Fibroblast of skin of scalp (primary cell): ENCODE measurements around the gene ARHGAP23.

Experiments
- DNase-seq: peaks from one replicate; pipeline ENCODE4 v3.0.0-alpha.2; 2013

The ARHGAP23 gene

DNA sequence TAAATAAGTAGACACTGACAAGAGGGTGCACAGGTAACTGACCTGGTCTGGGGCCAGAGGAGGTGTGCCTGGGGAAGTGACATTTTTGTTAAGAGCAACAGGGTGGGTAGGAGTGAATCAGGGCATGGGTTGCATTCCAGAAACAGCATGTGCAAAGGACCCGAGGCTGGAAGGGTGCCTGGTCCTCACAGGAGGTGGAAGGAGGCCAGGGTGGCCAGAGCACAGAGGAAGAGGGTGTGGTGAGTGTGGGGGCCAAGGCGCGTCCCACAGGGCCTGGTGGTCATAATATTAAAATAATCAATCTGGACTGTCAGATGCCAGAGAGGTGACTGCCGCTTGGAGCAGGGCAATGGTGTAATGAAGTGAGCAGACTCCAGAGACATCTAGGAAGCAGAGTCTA is 14.3 kb downstream of the ARHGAP23 start:
- peak; percentile 44 for DNase-seq

DNA sequence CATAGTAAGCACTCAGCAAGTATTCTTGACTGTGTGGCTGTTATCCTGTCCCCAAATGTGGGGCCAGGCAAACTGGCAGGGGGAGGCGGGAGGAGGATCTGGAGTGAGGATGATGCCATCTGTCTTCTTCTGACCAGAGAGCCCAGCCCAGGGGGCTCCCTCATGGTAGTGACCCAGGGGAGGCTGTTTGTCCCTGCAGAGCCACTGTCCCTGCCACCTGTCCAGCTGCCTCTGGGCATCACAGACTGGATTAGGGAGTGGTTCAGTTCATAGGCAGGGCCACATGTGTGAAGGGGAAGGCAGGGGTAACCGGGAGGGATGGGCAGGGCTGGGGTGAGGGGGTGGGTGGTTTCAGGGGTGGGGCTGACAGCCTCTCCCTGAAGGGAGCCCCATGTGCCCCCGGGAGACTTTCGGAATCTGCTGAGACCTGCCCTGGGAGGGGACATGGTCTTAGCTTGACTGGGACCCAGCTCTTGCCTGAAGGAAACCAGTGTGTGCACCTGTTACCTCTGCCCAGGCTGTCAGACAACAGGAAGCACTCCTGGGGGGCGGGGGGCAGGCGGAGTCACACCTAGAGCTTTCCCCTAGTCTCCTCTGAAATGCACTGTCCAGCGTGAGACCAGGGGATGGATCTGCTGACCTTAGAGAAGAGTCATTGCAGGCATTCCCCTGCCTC is 15.2 kb downstream of the ARHGAP23 start:
- DNase-seq: no peak

DNA sequence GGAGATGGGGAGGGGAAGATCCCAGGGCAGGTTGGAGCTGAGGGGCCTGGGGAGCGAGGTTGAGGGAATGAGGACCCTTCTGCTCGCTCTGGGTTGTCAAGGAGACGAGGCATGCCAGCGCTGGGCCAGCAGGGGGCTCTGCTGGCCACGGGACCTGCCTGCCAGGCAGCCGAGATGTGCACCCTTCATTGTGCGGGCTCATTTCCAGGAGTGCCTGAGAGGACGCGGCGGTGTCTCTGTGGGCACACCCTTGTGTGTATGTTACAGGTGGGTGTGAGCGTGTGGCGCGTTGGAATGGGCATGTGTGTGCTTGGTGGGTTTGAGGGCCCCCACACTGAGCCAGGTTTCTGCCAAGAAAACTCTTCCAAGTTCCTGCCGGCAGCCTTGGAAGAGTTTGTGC is 15.9 kb downstream of the ARHGAP23 start:
- DNase-seq: peak; percentile 70

DNA sequence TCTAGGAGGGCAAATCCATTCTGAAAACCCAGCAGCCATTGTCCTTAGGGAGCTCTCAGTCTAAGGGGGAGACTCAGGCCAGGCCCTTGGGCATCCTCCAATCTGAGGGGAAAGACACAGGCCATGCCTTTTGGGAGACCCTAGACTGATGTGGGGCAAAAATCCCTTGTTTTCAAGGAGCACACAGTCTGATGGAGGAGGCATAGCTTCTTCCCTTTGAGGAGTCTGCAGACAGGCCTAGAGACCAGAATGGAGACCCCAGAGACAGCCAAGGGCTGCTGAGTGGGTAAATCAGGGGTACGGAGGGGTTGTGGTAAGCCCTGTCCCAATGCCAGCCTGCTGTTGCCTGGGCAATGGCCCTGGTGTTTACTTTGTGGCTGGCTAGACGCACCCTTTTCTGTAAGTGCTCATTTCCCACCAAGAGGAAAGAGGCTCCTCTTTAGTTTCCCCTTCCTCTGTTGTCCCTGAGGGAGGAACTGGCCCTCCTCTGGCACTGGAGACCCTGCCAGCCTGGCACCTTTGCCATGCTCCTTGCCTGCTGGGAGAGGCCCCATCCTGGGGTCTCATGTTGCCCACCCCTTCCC is 19.3 kb downstream of the ARHGAP23 start:
- DNase-seq: no peak

DNA sequence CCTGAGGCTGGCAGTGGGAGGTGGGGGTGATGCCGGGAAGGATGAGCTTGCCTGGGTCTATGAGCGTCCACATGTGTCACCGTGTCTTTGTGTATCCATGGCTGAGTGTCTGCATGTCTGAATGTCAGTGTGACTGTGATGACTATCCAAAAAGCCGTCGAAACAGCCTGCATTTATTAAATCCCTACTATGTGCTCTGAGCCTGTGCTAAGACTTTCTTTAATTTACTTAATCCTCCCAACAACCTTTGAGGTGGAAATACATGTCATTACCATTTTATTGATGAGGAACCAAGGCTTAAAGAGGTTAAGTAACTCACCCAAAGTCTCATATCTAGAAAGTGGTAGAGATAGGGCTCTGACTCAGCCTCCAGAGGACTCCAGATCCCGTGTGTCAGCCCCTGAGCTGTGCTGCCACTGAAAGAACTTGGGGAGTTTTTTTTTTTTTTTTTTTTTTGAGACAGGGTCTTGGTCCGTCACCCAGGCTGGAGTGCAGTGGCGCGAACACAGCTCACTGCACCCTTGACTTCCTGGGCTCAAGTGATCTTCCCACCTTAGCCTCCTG is 20.0 kb downstream of the ARHGAP23 start:
- no peak for DNase-seq

DNA sequence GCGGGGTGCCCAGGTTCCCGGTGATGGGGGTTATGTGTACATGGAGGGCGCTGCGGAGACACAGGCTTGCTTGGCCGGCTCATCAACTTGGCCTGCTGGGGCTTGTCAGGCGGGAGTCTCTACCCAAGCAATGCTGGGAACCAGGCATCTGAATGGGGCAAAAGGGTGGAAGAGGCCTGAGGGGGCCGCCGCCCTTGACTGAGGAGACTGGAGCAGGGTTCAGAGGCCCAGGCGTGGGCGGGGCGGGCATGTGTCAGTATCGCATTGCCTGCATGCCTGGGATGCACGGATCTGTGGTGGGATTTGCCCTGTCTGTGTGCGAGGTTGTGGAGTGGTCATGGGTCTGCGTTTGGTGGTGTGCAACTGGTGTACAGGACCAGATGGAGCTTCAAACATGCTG is 21.1 kb downstream of the ARHGAP23 start:
- DNase-seq: peak; percentile 59

DNA sequence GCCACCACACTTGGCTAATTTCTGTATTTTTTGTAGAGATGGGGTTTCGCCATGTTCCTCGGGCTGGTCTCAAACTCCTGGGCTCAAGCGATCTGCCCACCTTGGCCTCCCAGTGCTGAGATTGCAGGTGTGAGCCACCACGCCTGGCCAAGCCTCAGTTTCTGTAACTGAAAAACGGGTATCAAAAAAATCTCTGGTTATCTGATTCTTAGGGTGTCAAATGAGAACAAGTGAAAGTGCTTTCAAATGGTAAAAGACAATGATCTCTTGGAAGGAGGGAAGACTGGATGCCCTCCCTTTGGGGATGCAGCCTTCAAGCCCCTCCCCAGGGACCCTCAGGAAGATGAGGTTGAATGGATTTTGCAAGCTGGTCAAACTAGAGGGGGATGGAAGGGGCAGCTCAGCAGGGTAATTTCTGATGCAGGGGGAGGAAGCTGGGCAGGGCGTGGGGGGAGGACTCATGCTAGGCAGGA is 22.3 kb downstream of the ARHGAP23 start:
- DNase-seq: no peak

DNA sequence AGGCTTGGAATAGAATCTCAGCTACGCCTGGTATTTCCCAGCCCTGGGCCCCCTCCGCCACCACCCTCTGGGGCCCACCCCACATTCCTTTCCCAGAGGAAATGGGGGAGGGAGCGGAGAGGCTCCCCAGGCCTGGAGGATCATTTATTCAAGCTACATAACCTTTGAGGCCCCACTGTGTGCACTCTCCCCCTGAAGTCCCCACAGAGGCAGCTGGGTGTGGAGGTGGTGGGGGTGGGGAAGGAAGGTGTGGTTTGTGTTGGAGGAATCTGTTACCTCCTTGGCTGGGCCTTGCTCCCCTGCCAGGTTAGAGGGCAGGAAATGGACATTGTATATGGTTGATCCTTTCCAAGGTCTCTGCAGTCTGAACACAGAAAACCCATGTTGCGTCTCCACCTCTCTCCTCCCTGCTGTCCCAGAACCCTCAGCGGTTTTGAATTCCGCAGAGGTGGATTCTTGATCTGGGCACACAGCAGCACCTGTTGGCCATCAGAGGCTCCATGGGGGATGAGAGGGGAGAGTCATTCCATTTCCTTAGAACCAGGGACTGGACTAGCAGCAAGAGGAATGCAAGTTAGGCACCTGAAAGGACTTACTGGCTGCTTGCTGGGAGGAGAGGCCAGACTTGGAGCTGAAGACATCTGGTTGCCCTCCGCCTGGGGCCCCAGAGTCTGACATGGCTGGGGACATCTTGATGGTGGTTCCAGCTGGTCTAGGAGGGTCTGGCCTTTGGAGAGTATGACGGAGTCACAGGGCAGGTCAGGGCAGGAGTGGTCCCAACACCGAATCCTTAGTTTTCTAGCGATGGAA is 23.0 kb downstream of the ARHGAP23 start:
- DNase-seq: peak; percentile 94

DNA sequence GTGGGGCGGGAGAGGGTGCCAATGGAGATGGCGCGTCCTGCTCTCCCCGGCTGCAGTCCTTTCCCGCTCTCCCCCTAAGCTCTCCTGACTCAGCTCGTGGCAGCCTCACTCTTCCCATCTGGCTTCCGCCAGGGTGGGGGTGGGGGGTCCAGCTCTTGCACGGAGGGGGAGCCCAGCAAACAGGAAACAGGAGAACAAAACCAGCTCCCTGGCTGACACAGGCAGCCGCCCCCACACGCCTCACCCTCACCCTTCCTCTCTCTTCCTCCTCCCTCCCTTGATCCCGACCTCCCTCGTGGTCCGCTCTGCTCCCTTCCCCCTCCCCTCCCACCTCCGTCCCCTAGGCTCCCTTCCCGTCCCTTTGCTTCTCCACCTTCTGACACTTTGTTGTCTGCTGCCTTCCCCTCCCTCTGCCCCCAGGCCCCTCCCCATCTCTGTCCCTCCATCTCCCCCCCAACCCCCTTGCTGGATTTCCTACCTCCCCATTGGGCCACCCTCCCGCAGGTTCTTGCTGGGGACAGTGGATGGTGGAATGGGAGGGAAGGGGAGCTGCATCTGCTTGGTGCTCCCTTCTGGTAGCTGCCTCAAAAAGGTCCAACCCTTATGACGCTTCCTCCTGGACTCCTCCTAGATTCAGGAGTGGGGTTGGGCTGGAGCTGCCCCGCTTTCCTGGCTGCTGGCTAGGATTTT is 23.7 kb downstream of the ARHGAP23 start:
- peak; percentile 97 for DNase-seq

DNA sequence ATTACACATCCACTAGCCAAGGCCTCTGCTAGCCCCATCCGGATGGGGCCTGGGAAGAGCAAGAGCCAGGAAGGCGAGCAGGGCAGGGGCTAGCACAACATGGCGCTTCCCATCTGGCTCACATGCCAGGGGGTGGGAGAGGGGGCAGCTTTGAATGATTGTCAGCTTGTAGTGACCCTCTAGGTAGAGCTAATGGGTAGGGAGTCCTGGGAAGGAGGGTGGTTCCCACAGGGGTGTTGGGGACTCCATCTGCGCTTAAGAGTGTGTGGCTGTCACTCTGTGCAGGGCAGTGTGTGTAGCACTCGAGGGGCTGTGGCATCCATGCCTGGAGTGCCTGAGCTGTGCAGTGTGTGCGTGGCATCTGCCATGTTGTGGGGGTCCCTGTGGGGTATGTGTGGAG is 24.5 kb downstream of the ARHGAP23 start:
- no peak for DNase-seq

DNA sequence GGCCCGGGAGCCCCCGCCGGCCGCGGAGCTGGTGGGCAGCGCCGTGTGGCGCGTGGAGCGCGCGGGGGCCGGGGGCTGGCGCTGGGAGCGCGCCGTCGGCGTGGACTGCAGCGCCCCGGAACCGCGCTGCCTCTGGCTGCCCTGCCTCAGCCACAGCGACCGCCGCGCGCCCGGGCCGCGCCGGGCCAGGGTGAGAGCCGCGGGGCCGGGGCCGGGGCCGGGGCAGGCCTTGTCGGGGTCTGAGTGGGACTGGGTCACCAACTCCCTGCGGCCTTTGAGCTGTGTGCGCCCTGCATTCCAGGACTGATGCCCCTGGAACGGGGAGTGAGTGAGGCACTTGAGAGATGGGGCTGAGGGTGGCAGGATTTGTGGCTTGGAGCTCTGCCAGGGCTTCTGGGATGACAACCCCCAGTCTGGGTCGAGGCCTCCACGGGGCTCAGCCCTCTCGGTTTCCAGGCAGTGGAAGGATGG is 25.7 kb downstream of the ARHGAP23 start:
- DNase-seq: peak; percentile 83

DNA sequence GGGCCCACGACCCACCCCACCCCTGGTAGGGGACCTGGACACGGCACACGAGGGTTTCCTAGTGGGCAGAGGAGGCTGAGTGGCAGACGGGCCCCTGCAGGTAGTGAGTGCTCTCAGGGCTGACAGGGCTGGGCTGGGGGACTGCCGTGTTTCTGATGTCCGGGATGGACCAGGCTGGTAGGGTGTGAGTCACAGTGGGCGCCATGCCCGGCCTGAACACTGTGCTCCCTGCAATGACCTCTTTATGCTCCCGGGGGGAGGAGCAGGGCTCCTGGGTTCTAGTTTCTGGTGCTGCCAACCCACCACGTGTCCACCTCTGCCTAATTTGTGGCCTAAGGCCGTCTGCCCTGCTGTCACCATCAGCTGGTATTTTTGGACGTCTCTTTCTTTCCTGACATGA is 26.3 kb downstream of the ARHGAP23 start:
- DNase-seq: peak; percentile 77

DNA sequence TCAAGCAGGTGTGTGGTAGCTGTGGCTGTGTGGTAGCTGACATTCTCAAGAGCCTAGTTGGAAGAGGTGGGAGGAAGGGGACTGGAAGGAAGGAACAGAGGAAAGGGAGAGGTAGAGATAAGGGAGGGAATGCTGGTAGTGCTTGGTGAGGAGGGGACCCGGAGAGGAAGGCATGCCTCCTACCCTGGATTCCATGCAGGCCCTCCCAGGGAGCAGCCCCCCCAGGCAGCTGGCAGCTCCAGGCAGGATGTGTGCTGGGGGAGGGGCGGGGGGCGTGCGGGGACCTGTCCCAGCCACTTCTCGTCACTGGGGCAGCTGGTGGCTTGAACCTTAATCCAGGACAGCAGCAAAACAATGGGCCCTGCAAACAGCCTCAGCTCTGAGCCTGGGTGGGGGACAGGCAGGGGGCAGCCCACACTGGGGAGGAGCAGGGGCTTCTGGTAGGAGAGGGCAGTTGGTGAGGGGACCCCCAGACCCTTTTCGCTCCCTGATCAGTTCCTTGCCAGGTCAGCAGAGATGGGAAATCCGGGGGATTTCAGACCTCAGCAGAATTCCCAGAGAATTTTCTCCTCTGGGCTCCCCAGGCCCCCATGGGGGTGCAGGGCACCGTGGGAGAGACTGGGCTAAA is 27.1 kb downstream of the ARHGAP23 start:
- peak; percentile 55 for DNase-seq

DNA sequence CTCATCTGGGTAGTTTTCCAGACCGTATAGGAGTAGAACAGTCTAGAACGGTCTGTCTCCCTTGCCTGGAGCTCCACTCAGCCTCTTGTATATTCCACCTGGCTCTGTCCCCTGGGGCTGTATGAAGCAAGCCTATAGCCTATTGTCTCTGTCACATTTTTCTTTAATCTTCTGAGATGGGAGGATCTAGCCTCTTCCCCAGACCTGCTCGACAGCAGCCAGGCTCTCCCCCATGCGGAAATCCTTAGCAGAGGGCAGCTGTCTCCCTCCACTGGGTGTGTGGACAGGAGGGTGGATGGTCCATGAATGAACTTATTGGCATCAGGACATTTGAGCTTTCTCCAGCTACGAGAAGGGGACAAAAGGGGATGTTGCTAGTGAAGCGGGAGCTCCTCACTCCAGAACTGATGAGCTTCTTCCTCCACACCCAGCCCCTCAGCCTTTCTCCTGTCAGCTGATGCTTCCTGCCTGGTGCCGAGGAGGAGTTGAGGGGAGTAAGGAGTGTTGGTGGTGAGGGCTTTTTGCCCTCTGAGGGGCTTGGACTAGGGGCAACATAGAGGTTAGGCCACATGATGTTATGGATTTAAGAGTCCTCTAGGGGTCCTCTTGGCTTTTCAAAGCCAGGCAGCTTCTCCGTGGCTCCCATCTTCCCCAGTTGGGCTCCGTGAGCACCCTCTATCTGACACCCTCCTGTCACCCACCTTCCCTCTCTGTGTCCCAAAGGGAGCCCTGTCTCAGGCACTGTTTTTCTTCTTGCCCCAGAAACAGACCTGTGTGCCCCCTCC is 28.0 kb downstream of the ARHGAP23 start:
- DNase-seq: no peak

DNA sequence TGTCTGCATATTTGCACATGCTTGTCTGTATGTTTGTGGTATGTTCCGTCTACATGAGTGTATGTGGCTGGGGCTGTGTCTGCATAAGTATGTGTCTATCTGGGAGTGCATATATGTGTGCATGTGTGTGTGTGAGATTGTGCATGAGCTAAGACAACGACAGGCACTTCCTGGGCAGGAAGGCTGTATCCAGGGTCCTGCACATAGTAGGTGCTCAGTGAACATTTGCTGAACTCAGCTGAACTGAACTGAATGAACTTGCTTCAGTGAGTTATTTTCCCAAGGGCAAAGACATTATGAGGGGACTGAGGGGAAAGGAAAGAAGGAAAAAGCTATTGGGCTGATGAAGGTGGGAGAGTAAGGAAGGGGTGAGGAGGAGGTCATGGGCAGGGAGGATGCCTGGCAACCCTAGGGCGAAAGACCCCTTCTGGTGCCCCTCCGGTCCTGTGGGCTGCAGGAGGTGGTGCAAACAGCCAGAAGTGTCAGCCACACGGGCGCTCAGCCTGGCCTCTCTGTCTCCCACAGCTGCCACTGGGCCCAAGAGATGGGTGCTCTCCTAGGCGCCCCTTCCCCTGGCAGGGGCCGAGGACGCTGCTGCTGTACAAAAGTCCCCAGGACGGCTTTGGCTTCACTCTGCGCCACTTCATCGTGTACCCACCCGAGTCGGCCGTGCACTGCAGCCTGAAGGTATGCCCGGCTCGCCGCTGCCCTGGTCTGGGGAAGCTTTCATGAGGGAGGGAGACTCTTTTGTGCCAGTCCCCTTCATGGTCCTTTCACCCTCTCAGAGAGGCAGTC is 29.5 kb downstream of the ARHGAP23 start:
- DNase-seq: no peak

DNA sequence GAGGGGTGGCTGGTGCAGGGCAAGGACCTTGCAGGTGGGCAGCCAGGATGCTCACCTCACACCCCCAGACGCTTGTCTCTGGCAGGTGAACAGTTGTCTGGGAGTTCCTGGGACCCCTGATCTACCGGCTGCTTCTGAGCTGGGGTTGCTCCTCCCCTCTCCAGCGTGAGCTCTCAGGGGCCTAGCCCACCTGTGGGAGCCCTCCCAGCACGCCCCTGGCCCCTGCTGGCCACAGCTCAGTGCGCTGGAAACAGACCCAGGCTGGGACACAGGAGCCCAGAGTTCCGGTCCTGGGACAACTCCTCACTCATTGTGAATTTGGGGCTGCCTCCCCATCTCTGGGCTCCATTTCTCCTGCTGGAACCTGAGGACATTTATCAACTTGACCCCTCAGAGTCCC is 30.3 kb downstream of the ARHGAP23 start:
- no peak for DNase-seq

DNA sequence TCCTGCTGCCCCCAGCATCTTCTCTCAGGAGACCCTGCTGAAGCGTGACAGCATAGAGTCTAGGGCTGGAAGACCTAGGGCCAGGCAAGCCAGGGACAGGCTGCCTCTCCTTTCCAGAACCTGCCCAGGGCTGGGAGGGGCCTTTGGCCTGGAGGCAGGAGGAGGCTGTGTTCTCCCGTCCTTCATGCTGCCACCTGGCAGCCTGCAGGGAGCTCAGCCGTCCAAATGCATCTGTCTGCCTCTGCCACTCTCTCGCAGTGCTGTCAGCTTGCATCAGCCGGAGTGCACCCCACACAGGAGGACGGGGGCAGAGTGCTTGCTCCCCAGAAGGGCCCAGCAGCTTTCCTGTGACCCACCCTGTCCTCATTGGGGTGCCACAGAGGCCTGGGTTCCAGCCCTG is 31.3 kb downstream of the ARHGAP23 start:
- no peak for DNase-seq

DNA sequence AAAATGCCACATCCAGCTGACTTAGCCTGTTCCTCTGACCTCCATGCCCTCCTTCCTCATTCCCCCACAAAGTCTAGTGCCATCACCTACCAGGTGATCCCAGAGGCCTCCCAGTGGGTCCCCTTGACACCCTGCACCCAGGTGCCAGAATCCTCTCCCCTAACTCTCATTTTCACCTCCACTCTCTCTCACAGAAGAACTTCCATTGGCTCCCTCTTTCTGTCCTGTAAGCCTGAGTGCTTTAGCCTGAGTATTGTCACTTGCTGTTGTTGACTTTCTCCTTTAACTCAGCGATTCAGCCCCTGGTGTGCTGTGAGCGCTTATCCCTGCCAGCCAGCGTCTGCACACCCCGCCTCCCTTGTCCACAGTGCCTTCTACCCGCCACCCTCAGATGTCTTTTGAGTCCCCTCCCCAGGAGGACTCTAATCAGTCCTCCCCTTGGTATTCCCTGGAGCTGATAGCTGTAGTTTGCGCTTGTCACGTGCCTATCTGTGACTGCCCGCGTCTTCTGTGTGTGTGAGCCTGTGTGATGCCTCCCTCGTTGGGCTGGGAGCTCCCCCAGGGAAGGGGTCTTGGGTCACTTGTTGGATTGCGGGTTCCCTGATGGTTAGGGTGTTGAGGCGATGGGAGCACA is 31.9 kb downstream of the ARHGAP23 start:
- no peak for DNase-seq

DNA sequence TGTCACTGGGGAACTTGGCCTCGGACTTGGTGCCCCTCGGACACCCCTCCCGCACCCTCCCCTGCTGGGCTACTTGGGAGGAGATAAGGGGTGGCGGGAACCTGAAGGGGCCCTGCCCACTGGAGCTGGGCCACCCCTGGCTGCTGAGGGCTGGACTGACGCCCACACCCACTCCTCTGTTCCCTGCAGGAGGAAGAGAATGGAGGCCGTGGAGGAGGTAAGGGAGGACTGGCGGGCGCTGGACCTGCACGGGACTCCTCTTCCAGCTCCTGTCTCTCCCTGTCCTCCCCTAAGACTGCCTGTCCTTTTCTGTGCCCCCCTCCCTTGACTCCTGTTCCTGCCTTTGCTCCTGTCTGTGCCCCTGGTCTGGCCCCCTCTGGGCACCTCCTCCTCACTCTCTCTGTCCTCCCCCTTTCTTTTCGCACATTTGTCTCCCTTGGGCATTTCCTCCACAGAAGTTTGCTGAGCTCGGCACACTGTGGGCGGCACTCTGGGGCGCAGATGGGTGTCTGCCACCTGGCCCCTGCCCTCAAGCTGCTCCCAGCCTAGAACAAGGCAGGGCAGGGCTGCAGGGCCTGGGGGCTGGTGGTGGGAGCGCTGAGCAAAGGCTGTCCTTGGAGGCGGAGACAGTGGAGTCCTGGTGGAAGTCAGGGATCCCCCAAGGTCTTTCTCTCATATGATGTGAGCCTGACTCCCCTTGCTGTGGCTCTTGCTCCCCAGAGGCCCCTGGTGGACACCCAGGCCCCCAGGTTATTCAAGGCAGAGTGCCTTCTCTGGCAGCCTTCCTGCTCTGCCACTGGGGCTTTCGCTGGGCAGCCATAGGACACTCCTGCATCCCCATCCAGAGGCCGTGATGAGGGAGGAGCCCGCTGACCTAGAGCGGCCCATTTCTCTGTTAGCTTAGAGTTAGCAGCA is 32.7 kb downstream of the ARHGAP23 start:
- DNase-seq: no peak
